Left lung (tissue), 10 donors: ENCODE measurements around the gene EIF4G1. TPM values are rescaled to one million over a fixed set of nuclear protein-coding genes. Genes with fewer than 3 reads are reported as not detected.

Source experiments
- ATAC-seq: fragments of 200-7000 bp; cut with Tn5 transposase; one replicate; pipeline ENCODE4 v1.9.1; 2020; ENCODE audit warnings: moderate library complexity
- DNase-seq, 4 donors: peaks; one replicate each; pipeline ENCODE4 v3.0.0-alpha.2; 2013 to 2020
- H3K27ac ChIP-seq, 2 donors: fragments of 200-600 bp; sonication (generic) in 1 of 2; one replicate each; pipeline versions ENCODE4 v1.5.0 to v1.8.0; 2020 to 2021
- H3K27me3 ChIP-seq, 2 donors: fragments of 200-600 bp; sonication (generic) in 1 of 2; one replicate each; pipeline versions ENCODE4 v1.5.0 to v1.8.0; 2020 to 2021
- H3K36me3 ChIP-seq, 2 donors: fragments of 200-600 bp; sonication (generic) in 1 of 2; one replicate each; pipeline versions ENCODE4 v1.5.0 to v1.8.0; 2020 to 2021
- H3K4me1 ChIP-seq, 2 donors: fragments of 200-600 bp; one replicate each; pipeline ENCODE4 v1.8.0; 2021
- H3K4me3 ChIP-seq, 2 donors: fragments of 200-600 bp; sonication (generic) in 1 of 2; one replicate each; pipeline versions ENCODE4 v1.5.0 to v1.8.0; 2020 to 2021; ENCODE audit warnings: mild to moderate bottlenecking in 1 of 2
- H3K9me3 ChIP-seq, 2 donors: fragments of 200-600 bp; sonication (generic) in 1 of 2; one replicate each; pipeline versions ENCODE4 v1.5.0 to v1.8.0; 2020 to 2021
- CTCF ChIP-seq, 2 donors: fragments of 200-600 bp; sonication (generic) in 1 of 2; IDR thresholded peaks; one replicate each; pipeline versions ENCODE4 v1.5.0 to v1.8.0; 2021; ENCODE audit warnings: antibody characterized with exemption in 2 of 2
- intact Hi-C, 2 donors: fragments of 100-400 bp; cut with DNase I; formaldehyde crosslinking; loops; one replicate each; pipeline versions ENCODE4 v1.11.2 to v1.14.2; 2022
- polyA plus RNA-seq, 6 donors: library from polyadenylated mRNA; unstranded; fragments of 120-200 nt; gene quantifications; one replicate each; pipeline ENCODE4 v1.2.1, GENCODE V29; 2013; ENCODE audit not compliant: insufficient read length in 6 of 6
- total RNA-seq, 2 donors: library from RNA; stranded (reverse); fragmentation: NEBNext Ultra II Directional; extraction: Animal tissue kit (Norgen Biotek cat#: 25700); gene quantifications; one replicate each; pipeline ENCODE4 v1.2.1, GENCODE V29; 2021
- donor health status: DM: no; HTN: yes; CAD: no.
- donor health status: DM: no; HTN: no; CAD: no.

The EIF4G1 gene
- total and polyA plus RNA-seq, 8 donors, result 158 to 406 (median 203) TPM

GRCh38 chr3:184350618-184351017 lies 36.2 kb downstream of the EIF4G1 start:
- peaks cover 0 to 9% of the 10 kb centered on the region in 2 donors for H3K36me3 ChIP-seq
- peaks cover 0 to 3% of the 10 kb centered on the region in 2 donors for H3K4me1 ChIP-seq
- no peak for TF ChIP-seq CTCF (IDR thresholded peaks at IDR 0.05)
- H3K27me3 ChIP-seq, result no peaks in the 10 kb centered on the region
- no peak for DNase-seq
- ATAC-seq, result no peak
- no peak overlapping the region for H3K27ac ChIP-seq
- H3K4me3 ChIP-seq, result no peak overlapping the region
- H3K9me3 ChIP-seq, result no peaks in the 10 kb centered on the region
- intact Hi-C loops, result no loop called here

- peaks cover 0 to 9% of the 10 kb centered on the region in 2 donors for H3K36me3 ChIP-seq
- intact Hi-C loops, result no loop called here
- no peak overlapping the region for H3K27ac ChIP-seq
- H3K9me3 ChIP-seq, result no peaks in the 10 kb centered on the region
- no peaks in the 10 kb centered on the region for H3K27me3 ChIP-seq
- TF ChIP-seq CTCF (IDR thresholded peaks at IDR 0.05), result no peak
- DNase-seq, result no peak
- H3K4me3 ChIP-seq, result no peak overlapping the region
- H3K4me1 ChIP-seq, result no peaks in the 10 kb centered on the region
- ATAC-seq, result no peak
Measured at GRCh38 chr3:184351511-184352148, 37.2 kb downstream of the EIF4G1 start.

- no peak for TF ChIP-seq CTCF (IDR thresholded peaks at IDR 0.05)
- Histone ChIP-seq H3K9me3 (no peaks in the 10 kb centered on the region), H3K36me3 (peaks cover 0 to 10% of the 10 kb centered on the region in 2 donors), H3K27me3 (no peaks in the 10 kb centered on the region), H3K4me1 (no peaks in the 10 kb centered on the region), H3K27ac (no peak overlapping the region), H3K4me3 (no peak overlapping the region)
- ATAC-seq, result no peak
- no peak for DNase-seq
- intact Hi-C loops, result no loop called here
Measured at GRCh38 chr3:184352149-184352785, 37.9 kb downstream of the EIF4G1 start.

GRCh38 chr3:184352897-184353545 lies 38.6 kb downstream of the EIF4G1 start:
- Histone ChIP-seq H3K4me1 (no peaks in the 10 kb centered on the region), H3K9me3 (no peaks in the 10 kb centered on the region), H3K27ac (no peak overlapping the region), H3K36me3 (peaks cover 0 to 16% of the 10 kb centered on the region in 2 donors), H3K4me3 (no peak overlapping the region), H3K27me3 (no peaks in the 10 kb centered on the region)
- intact Hi-C loops, result no loop called here
- no peak for ATAC-seq
- peak in 1 of 4 donors; percentile 16 for DNase-seq
- no peak for TF ChIP-seq CTCF (IDR thresholded peaks at IDR 0.05)

GRCh38 chr3:184353546-184353941 lies 39.1 kb downstream of the EIF4G1 start:
- no peaks in the 10 kb centered on the region for H3K4me1 ChIP-seq
- intact Hi-C loops, result no loop called here
- no peaks in the 10 kb centered on the region for H3K27me3 ChIP-seq
- peaks cover 0 to 16% of the 10 kb centered on the region in 2 donors for H3K36me3 ChIP-seq
- no peak for ATAC-seq
- no peak overlapping the region for H3K27ac ChIP-seq
- DNase-seq, result peak in 1 of 4 donors; percentile 30
- no peaks in the 10 kb centered on the region for H3K9me3 ChIP-seq
- H3K4me3 ChIP-seq, result no peak overlapping the region
- TF ChIP-seq CTCF (IDR thresholded peaks at IDR 0.05), result no peak
